ENCODE data around the gene HSD17B12. TPM values are rescaled to one million over a fixed set of nuclear protein-coding genes. Genes with fewer than 3 reads are reported as not detected.

HSD17B12 gene
- total and polyA plus RNA-seq, 2 donors (not counting 3 experiments of a cell fraction or from before 2014, with no cell fraction given): 41.5 to 96.5 TPM

DNA sequence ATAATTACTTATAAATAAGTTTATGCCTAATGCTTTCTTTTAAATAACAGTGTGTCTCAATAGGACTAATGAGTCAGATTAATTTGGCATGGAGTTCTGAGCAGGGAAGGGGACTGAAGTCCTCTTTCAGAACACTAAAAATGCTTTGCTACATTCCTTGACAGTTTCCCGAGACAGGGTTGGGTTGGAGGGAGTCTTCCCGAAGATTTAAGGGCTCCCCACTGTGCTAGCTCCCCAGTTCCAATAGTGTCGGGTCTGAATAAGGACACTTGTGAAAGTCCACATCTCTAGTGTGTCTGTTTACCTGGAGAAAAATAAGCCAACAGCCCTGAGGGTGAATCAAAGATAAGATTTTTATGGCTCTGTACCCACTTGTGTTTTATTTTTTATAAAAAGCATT is 41.8 kb upstream of the HSD17B12 start:
- intact Hi-C loops (cut with micrococcal nuclease): no loop called here
- no peaks in the 10 kb centered on the region for H3K79me2 ChIP-seq (ENCODE audit: control insufficient read depth, insufficient read depth, low read length)
- no TSS peak for BruUV-seq (replicated peaks)
- POLR2A ChIA-PET: no interaction called here
- H3K9ac ChIP-seq (replicated peaks; ENCODE audit: extremely low read depth, insufficient read depth, low read length): no peak overlapping the region
- DNase-seq (ENCODE audit: low read depth, low spot score) (no peak), FAIRE-seq (no peak)
- H3K4me2 ChIP-seq (ENCODE audit: insufficient read depth, low read length): no peak overlapping the region
- H2AFZ ChIP-seq (ENCODE audit: low read depth, low read length): no peak overlapping the region
- H4K20me1 ChIP-seq (replicated peaks; ENCODE audit: control insufficient read depth, extremely low read depth, insufficient read depth, low read length): no peaks in the 10 kb centered on the region
- no peak overlapping the region for H3K4me3 ChIP-seq (replicated peaks in 1 of 3; ENCODE audit: insufficient read depth in 1 of 3, low read depth in 1 of 3, low read length in 3 of 3)
- no peaks in the 10 kb centered on the region for H3K36me3 ChIP-seq (ENCODE audit: control insufficient read depth in 2 of 2, extremely low read depth in 1 of 2, insufficient read depth in 2 of 2, low read length in 2 of 2)
- TF ChIP-seq, protein P1, sequence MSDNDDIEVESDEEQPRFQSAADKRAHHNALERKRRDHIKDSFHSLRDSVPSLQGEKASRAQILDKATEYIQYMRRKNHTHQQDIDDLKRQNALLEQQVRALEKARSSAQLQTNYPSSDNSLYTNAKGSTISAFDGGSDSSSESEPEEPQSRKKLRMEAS (IDR thresholded peaks at IDR 0.05; ENCODE audit: insufficient read depth, insufficient read length): no peak
- no peak for TF ChIP-seq EZH2 (IDR thresholded peaks at IDR 0.05; ENCODE audit: borderline replicate concordance, low read depth, low read length, severe bottlenecking)
- TF ChIP-seq JUN (IDR thresholded peaks at IDR 0.05; ENCODE audit: borderline replicate concordance, insufficient read depth, insufficient read length, low read depth): no peak
- no peak for TF ChIP-seq MYC (IDR thresholded peaks at IDR 0.05; ENCODE audit: low read depth, low read length)
- no peak for TF ChIP-seq FOS (IDR thresholded peaks at IDR 0.05; ENCODE audit: borderline replicate concordance, insufficient read depth, low read length)
- TF ChIP-seq POLR2AphosphoS5 (IDR thresholded peaks at IDR 0.05; ENCODE audit: insufficient read depth, low read depth, low read length): no peak
- no peak for TF ChIP-seq GATA2 (IDR thresholded peaks at IDR 0.05; ENCODE audit: insufficient read depth, insufficient read length, low read depth, low read length)
- TF ChIP-seq POLR2A (IDR thresholded peaks at IDR 0.05; ENCODE audit: low read depth, low read length): no peak
- TF ChIP-seq, protein P2, sequence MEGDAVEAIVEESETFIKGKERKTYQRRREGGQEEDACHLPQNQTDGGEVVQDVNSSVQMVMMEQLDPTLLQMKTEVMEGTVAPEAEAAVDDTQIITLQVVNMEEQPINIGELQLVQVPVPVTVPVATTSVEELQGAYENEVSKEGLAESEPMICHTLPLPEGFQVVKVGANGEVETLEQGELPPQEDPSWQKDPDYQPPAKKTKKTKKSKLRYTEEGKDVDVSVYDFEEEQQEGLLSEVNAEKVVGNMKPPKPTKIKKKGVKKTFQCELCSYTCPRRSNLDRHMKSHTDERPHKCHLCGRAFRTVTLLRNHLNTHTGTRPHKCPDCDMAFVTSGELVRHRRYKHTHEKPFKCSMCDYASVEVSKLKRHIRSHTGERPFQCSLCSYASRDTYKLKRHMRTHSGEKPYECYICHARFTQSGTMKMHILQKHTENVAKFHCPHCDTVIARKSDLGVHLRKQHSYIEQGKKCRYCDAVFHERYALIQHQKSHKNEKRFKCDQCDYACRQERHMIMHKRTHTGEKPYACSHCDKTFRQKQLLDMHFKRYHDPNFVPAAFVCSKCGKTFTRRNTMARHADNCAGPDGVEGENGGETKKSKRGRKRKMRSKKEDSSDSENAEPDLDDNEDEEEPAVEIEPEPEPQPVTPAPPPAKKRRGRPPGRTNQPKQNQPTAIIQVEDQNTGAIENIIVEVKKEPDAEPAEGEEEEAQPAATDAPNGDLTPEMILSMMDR (IDR thresholded peaks at IDR 0.05; ENCODE audit: extremely low read depth in 1 of 2, insufficient read depth in 1 of 2, low read depth in 1 of 2, low read length in 2 of 2): no peak
- CTCF ChIA-PET: interaction anchor here (1.2 kb wide), 1 partner anchor 8 kb away, joined by 3 read pairs; no protein-coding TSS in a partner anchor
- H3K4me1 ChIP-seq (ENCODE audit: control insufficient read depth, extremely low read depth, insufficient read depth, low read length): peaks cover 4% of the 10 kb centered on the region
- no peaks in the 10 kb centered on the region for H3K9me3 ChIP-seq (replicated peaks; ENCODE audit: control insufficient read depth, insufficient read depth, low read length)
- peaks cover 17 to 43% of the 10 kb centered on the region in 2 experiments for H3K27me3 ChIP-seq (ENCODE audit: control insufficient read depth in 2 of 2, insufficient read depth in 2 of 2, low read length in 2 of 2)
- dilution Hi-C loops (cut with MboI; ENCODE audit: extremely low pct_ligation_motif_present, low sequenced_read_pairs): no loop called here
- no peak overlapping the region for H3K27ac ChIP-seq (ENCODE audit: insufficient read depth, low read depth, low read length)
- no peaks in the 10 kb centered on the region for H3K9me1 ChIP-seq (replicated peaks; ENCODE audit: control insufficient read depth, extremely low read depth, insufficient read depth, low read length)

All from endothelial cell of umbilical vein (primary cell).